ENCODE measurements around the gene RAPGEF4.

DNA sequence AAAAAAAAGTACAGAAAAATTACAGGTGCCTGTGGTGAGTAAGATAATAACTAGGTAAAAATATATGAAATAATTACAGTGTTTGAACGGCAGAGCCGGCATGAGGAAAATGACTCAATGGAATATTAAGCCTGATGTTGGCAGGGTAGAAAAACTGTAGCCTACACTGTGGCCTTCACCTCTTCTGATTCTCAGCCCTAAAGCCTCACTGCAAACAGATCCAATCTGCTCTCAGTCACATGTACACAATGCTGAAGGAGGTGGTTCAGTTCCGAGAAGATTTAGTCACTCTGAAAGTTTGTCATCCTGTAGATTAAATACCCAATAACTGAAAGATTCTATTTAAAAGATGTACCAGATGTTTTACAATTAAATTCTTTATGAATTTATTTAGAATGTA lies 273.1 kb downstream of the RAPGEF4 start:
- TF ChIP-seq GATA3 (IDR thresholded peaks at IDR 0.05; ENCODE audit: low read depth, low read length) (no peak), GATA2 (IDR thresholded peaks at IDR 0.05; ENCODE audit: low read depth, low read length) (no peak)
